ENCODE results near the gene CPED1.

GRCh38 chr7:121078701-121079227 is 90.3 kb downstream of the CPED1 start:
- TF ChIP-seq, protein P1, sequence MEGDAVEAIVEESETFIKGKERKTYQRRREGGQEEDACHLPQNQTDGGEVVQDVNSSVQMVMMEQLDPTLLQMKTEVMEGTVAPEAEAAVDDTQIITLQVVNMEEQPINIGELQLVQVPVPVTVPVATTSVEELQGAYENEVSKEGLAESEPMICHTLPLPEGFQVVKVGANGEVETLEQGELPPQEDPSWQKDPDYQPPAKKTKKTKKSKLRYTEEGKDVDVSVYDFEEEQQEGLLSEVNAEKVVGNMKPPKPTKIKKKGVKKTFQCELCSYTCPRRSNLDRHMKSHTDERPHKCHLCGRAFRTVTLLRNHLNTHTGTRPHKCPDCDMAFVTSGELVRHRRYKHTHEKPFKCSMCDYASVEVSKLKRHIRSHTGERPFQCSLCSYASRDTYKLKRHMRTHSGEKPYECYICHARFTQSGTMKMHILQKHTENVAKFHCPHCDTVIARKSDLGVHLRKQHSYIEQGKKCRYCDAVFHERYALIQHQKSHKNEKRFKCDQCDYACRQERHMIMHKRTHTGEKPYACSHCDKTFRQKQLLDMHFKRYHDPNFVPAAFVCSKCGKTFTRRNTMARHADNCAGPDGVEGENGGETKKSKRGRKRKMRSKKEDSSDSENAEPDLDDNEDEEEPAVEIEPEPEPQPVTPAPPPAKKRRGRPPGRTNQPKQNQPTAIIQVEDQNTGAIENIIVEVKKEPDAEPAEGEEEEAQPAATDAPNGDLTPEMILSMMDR (IDR thresholded peaks at IDR 0.05; ENCODE audit: low read length) = no peak
- TF ChIP-seq EZH2 (IDR thresholded peaks at IDR 0.05; ENCODE audit: borderline replicate concordance, low read length) = no peak

All from OCI-LY1 (cell line).